Spleen (tissue), 7 donors: ENCODE measurements around the gene SRPK3.

Experiments used
- CTCF ChIP-seq, 11 experiments: fragments of 200-600 bp in 7 of 11; fragments of 450-650 bp in 4 of 11; sonication (generic) in 4 of 11; IDR thresholded peaks in 8 of 11; conservative IDR thresholded peaks in 3 of 11; 1 replicate in 7 of 11; 2 replicates in 4 of 11; pipeline versions ENCODE4 v1.4.0 to v1.8.0; 2016 to 2021; ENCODE audit warnings: antibody characterized with exemption in 11 of 11, inconsistent platforms in 4 of 11, mild to moderate bottlenecking in 1 of 11
- POLR2A ChIP-seq, 3 donors: fragments of 450-650 bp; IDR thresholded peaks; one replicate each; pipeline ENCODE4 v1.5.1; 2017; ENCODE audit warnings: antibody characterized with exemption in 3 of 3, mild to moderate bottlenecking in 1 of 3
- POLR2AphosphoS5 ChIP-seq, 3 donors: sonication (generic); formaldehyde crosslinking; IDR thresholded peaks; one replicate each; pipeline ENCODE4 v1.5.1; 2017; ENCODE audit warnings: antibody characterized with exemption in 3 of 3
- donor health status: DM: no; HTN: no; CAD: no; lungs with moderate emphysema.
- donor health status: DM: no; HTN: no; CAD: no.
- donor health status: DM: no; HTN: no; CAD: no.

- no peak for TF ChIP-seq CTCF (IDR thresholded peaks at IDR 0.05 in 8 of 11, conservative IDR thresholded peaks at IDR 0.05 in 3 of 11)
- no peak for TF ChIP-seq POLR2AphosphoS5 (IDR thresholded peaks at IDR 0.05)
- no peak for TF ChIP-seq POLR2A (IDR thresholded peaks at IDR 0.05)
Measured at GRCh38 chrX:153740631-153741222, 40.1 kb upstream of the SRPK3 start.
